ENCODE data around the gene CEACAM21. TPM values are rescaled to one million over a fixed set of nuclear protein-coding genes. Genes with fewer than 3 reads are reported as not detected.
A peak's percentile ranks its signal among the peaks of the same experiment; 100 is the strongest.

Gene CEACAM21
- polyA plus RNA-seq, 3 donors = 2.1 to 6.4 (median 4.1) TPM

GRCh38 chr19:41537789-41538188 is 38.2 kb upstream of the CEACAM21 start:
- Histone ChIP-seq H3K9ac (ENCODE audit: insufficient read depth, low read length, poor library complexity, severe bottlenecking) (no peak overlapping the region), H4K20me1 (ENCODE audit: insufficient read depth, low read length) (no peaks in the 10 kb centered on the region), H2AFZ (ENCODE audit: insufficient read depth, low read depth, low read length, poor library complexity, severe bottlenecking) (no peak overlapping the region), H3K9me3 (replicated peaks in 1 of 2; ENCODE audit: control insufficient read depth in 1 of 2, insufficient read depth in 1 of 2, low read length in 2 of 2) (no peaks in the 10 kb centered on the region), H3K79me2 (ENCODE audit: insufficient read depth, low read length) (no peaks in the 10 kb centered on the region), H3K4me3 (replicated peaks in 1 of 3; ENCODE audit: low read depth in 2 of 3, low read length in 3 of 3) (no peak overlapping the region), H3K4me1 (ENCODE audit: control insufficient read depth in 1 of 2, insufficient read depth in 2 of 2, low read length in 2 of 2) (peaks cover 27 to 38% of the 10 kb centered on the region in 2 donors), H3K4me2 (replicated peaks; ENCODE audit: extremely low read depth, low read length, poor library complexity, severe bottlenecking) (no peak overlapping the region), H3K36me3 (replicated peaks in 1 of 2; ENCODE audit: control insufficient read depth in 1 of 2, insufficient read depth in 2 of 2, low read length in 2 of 2) (no peaks in the 10 kb centered on the region), H3K27ac (ENCODE audit: low read depth in 1 of 2, low read length in 2 of 2) (no peak overlapping the region), H3K27me3 (ENCODE audit: control insufficient read depth in 2 of 2, insufficient read depth in 2 of 2, low read length in 2 of 2) (no peaks in the 10 kb centered on the region)
- DNase-seq = peak; percentile 38 to 64 (median 58)
- intact Hi-C loops (cut with micrococcal nuclease) = loop anchor here (2.0 to 10.0 kb wide), 3 partner anchors 21 to 93 kb away; partner anchors contain the start of gene ERICH4 (in 1 of the 2)
- no peak overlapping the region for H3K27ac Mint-ChIP-seq
- H3K4me3 Mint-ChIP-seq = no peak overlapping the region
- no peaks in the 10 kb centered on the region for H3K36me3 Mint-ChIP-seq
- H3K9me3 Mint-ChIP-seq = peaks cover 0 to 3% (median 0%) of the 10 kb centered on the region in 7 donors
- TF ChIP-seq CTCF (IDR thresholded peaks at IDR 0.05) = peak; percentile 85
- H3K4me1 Mint-ChIP-seq = peaks cover 31% of the 10 kb centered on the region
- WGBS (ENCODE audit: insufficient coverage) = no CpG with 5 or more reads among the region's 1 CpG
- peaks cover 0 to 5% (median 3%) of the 10 kb centered on the region in 3 donors for H3K27me3 Mint-ChIP-seq (ENCODE audit: low read depth in 3 of 3)

- Mint-ChIP-seq H3K4me1 (peaks cover 26% of the 10 kb centered on the region), H3K36me3 (no peaks in the 10 kb centered on the region), H3K4me3 (peak overlapping the region in 1 of 2 donors; percentile 50), H3K27ac (no peak overlapping the region), H3K9me3 (no peaks in the 10 kb centered on the region), H3K27me3 (ENCODE audit: low read depth in 3 of 3) (peaks cover 0 to 5% (median 3%) of the 10 kb centered on the region in 3 donors)
- TF ChIP-seq CTCF (IDR thresholded peaks at IDR 0.05) = no peak
- DNase-seq = no peak
- Histone ChIP-seq H3K27me3 (ENCODE audit: control insufficient read depth in 2 of 2, insufficient read depth in 2 of 2, low read length in 2 of 2) (no peaks in the 10 kb centered on the region), H2AFZ (ENCODE audit: insufficient read depth, low read depth, low read length, poor library complexity, severe bottlenecking) (no peak overlapping the region), H3K4me2 (replicated peaks; ENCODE audit: extremely low read depth, low read length, poor library complexity, severe bottlenecking) (no peak overlapping the region), H3K9ac (ENCODE audit: insufficient read depth, low read length, poor library complexity, severe bottlenecking) (no peak overlapping the region), H3K36me3 (replicated peaks in 1 of 2; ENCODE audit: control insufficient read depth in 1 of 2, insufficient read depth in 2 of 2, low read length in 2 of 2) (no peaks in the 10 kb centered on the region), H3K4me3 (replicated peaks in 1 of 3; ENCODE audit: low read depth in 2 of 3, low read length in 3 of 3) (no peak overlapping the region), H3K4me1 (ENCODE audit: control insufficient read depth in 1 of 2, insufficient read depth in 2 of 2, low read length in 2 of 2) (peaks cover 24 to 35% of the 10 kb centered on the region in 2 donors), H3K79me2 (ENCODE audit: insufficient read depth, low read length) (no peaks in the 10 kb centered on the region), H3K27ac (ENCODE audit: low read depth in 1 of 2, low read length in 2 of 2) (no peak overlapping the region), H4K20me1 (ENCODE audit: insufficient read depth, low read length) (no peaks in the 10 kb centered on the region), H3K9me3 (replicated peaks in 1 of 2; ENCODE audit: control insufficient read depth in 1 of 2, insufficient read depth in 1 of 2, low read length in 2 of 2) (no peaks in the 10 kb centered on the region)
- intact Hi-C loops (cut with micrococcal nuclease) = no loop called here
- WGBS (ENCODE audit: insufficient coverage) = 90% methylated on average over 7 of the region's 11 CpGs
Observed at GRCh38 chr19:41540041-41540695, 35.8 kb upstream of the CEACAM21 start.
